HepG2 (cell line): ENCODE measurements around the gene TP53. TPM values are rescaled to one million over a fixed set of nuclear protein-coding genes. Genes with fewer than 3 reads are reported as not detected.

ENCODE experiments used
- ARID2 ChIP-seq: sonication (generic); formaldehyde crosslinking; IDR thresholded peaks from 2 replicates; pipeline ENCODE4 v1.8.1; 2022; ENCODE audit warnings: mild to moderate bottlenecking, missing genetic modification reagents, borderline replicate concordance
- GATAD2A ChIP-seq: IDR thresholded peaks from 2 replicates; pipeline ENCODE4 v1.6.1; 2016
- HOXA3 ChIP-seq: sonication (generic); formaldehyde crosslinking; IDR thresholded peaks from 2 replicates; pipeline ENCODE4 v1.5.0; 2020; ENCODE audit warnings: missing genetic modification reagents
- KDM4B ChIP-seq: sonication (generic); formaldehyde crosslinking; IDR thresholded peaks from 2 replicates; pipeline ENCODE4 v1.4.0; 2020; ENCODE audit warnings: missing genetic modification reagents
- MBD4 ChIP-seq: IDR thresholded peaks from 2 replicates; pipeline ENCODE4 v1.6.1; 2012; ENCODE audit warnings: low read length, inconsistent platforms, borderline replicate concordance
- MEIS2 ChIP-seq: sonication (generic); formaldehyde crosslinking; IDR thresholded peaks from 2 replicates; pipeline ENCODE4 v1.9.0; 2021; ENCODE audit warnings: mild to moderate bottlenecking, missing genetic modification reagents
- PHF8 ChIP-seq: sonication (generic); formaldehyde crosslinking; IDR thresholded peaks from 2 replicates; pipeline ENCODE4 v1.5.0; 2020; ENCODE audit warnings: missing genetic modification reagents
- TOE1 ChIP-seq: sonication (generic); formaldehyde crosslinking; IDR thresholded peaks from 2 replicates; pipeline ENCODE4 v1.4.0; 2020; ENCODE audit warnings: mild to moderate bottlenecking, missing genetic modification reagents
- YEATS2 ChIP-seq: sonication (generic); formaldehyde crosslinking; IDR thresholded peaks from 2 replicates; pipeline ENCODE4 v1.4.0; 2020; ENCODE audit warnings: missing genetic modification reagents, borderline replicate concordance
- ZNF136 ChIP-seq: sonication (generic); formaldehyde crosslinking; IDR thresholded peaks from 2 replicates; pipeline ENCODE4 v1.8.1; 2022; ENCODE audit warnings: low read depth, mild to moderate bottlenecking, moderate library complexity, missing genetic modification reagents
- ZNF350 ChIP-seq: sonication (generic); formaldehyde crosslinking; IDR thresholded peaks from 2 replicates; pipeline ENCODE4 v1.4.0; 2020; ENCODE audit warnings: mild to moderate bottlenecking, low read depth, missing genetic modification reagents, borderline replicate concordance
- ZNF44 ChIP-seq: sonication (generic); formaldehyde crosslinking; IDR thresholded peaks from 2 replicates; pipeline ENCODE4 v1.5.1; 2020; ENCODE audit warnings: mild to moderate bottlenecking, missing genetic modification reagents
- ZNF501 ChIP-seq: sonication (generic); formaldehyde crosslinking; IDR thresholded peaks from 2 replicates; pipeline ENCODE4 v1.5.1; 2020; ENCODE audit warnings: mild to moderate bottlenecking, moderate library complexity, missing genetic modification reagents
- ZNF543 ChIP-seq: sonication (generic); formaldehyde crosslinking; IDR thresholded peaks from 2 replicates; pipeline ENCODE4 v1.4.0; 2020; ENCODE audit warnings: mild to moderate bottlenecking, missing genetic modification reagents
- ZNF747 ChIP-seq: sonication (generic); formaldehyde crosslinking; IDR thresholded peaks from 2 replicates; pipeline ENCODE4 v1.8.1; 2023; ENCODE audit warnings: missing genetic modification reagents, mild to moderate bottlenecking, borderline replicate concordance
- polyA plus RNA-seq, 8 experiments: library from polyadenylated mRNA; depleted of rRNA in 3 of 8; stranded (reverse) in 7 of 8; unstranded in 1 of 8; fragments of >200 nt; fragmentation: Illumina TruSeq in 4 of 8; extraction: Trizol in 4 of 8; gene quantifications; 2 replicates each; pipeline versions ENCODE4 v1.2.1 to v1.2.3, GENCODE V29; 2011 to 2016; ENCODE audit warnings: low read depth in 4 of 8, missing spikeins in 1 of 8, mixed read lengths in 1 of 8; ENCODE audit not compliant: insufficient read depth in 1 of 8
- total RNA-seq, 5 experiments: library from RNA; depleted of rRNA; stranded (reverse); fragments of >200 nt; fragmentation: Illumina TruSeq; extraction: Trizol; gene quantifications; 2 replicates each; pipeline ENCODE4 v1.2.3, GENCODE V29; 2016; ENCODE audit warnings: low read depth in 1 of 5
- TF ChIP-seq, protein P1 (sequence below): sonication (generic); formaldehyde crosslinking; IDR thresholded peaks from 2 replicates; pipeline ENCODE4 v1.4.0; 2020; ENCODE audit warnings: mild to moderate bottlenecking, missing genetic modification reagents
- TF ChIP-seq, protein P2 (sequence below): IDR thresholded peaks from 2 replicates; pipeline ENCODE4 v1.6.1; 2018; ENCODE audit warnings: missing genetic modification reagents, mild to moderate bottlenecking, missing compliant biosample characterization
- TF ChIP-seq, protein P3 (sequence below): fragments of 450-650 bp; IDR thresholded peaks from 2 replicates; pipeline ENCODE4 v1.6.1; 2017
- TF ChIP-seq, protein P4 (sequence below): IDR thresholded peaks from 2 replicates; pipeline ENCODE4 v1.6.1; 2016; ENCODE audit warnings: missing genetic modification reagents, missing compliant biosample characterization
- TF ChIP-seq, protein P5 (sequence below): sonication (generic); formaldehyde crosslinking; IDR thresholded peaks from 2 replicates; pipeline ENCODE4 v1.4.0; 2020; ENCODE audit warnings: missing genetic modification reagents
- TF ChIP-seq, protein P6 (sequence below): IDR thresholded peaks from 2 replicates; pipeline ENCODE4 v1.6.1; 2016; ENCODE audit warnings: mild to moderate bottlenecking

TP53 gene
- total and polyA plus RNA-seq, 2 of the 13 experiments (the other 11 are each of a cell fraction or from before 2014, with no cell fraction given), result 17.1 to 29.9 TPM

DNA sequence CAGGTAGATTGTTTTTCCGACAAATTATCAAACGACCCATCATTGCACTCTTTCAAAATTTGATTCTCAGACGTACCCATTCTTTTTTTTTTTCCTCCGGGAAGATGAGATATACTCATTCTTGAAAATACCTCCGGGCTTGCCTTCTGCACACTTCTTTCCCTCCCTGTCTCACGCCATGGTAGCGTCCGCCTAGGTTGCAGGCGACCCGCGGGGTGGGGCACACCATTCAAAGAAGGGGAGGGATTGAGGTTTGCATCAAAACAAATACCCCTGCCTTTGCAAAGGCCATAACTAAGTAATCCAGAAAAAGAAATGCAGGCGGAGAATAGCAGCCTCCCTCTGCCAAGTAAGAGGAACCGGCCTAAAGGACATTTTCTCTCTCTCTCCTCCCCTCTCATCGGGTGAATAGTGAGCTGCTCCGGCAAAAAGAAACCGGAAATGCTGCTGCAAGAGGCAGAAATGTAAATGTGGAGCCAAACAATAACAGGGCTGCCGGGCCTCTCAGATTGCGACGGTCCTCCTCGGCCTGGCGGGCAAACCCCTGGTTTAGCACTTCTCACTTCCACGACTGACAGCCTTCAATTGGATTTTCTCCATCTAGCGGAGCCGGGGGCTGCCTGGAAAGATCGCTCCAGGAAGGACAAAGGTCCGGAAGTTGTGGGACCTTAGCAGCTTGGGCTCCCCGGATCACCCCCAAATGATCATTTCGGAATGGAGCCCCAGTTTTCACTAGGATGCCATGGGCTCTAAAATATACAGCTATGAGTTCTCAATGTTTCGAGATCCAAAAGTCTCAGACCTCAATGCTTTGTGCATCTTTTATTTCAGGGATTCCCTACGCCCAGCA lies 843 bp downstream of the TP53 start (continued):
- TF ChIP-seq, protein P1, sequence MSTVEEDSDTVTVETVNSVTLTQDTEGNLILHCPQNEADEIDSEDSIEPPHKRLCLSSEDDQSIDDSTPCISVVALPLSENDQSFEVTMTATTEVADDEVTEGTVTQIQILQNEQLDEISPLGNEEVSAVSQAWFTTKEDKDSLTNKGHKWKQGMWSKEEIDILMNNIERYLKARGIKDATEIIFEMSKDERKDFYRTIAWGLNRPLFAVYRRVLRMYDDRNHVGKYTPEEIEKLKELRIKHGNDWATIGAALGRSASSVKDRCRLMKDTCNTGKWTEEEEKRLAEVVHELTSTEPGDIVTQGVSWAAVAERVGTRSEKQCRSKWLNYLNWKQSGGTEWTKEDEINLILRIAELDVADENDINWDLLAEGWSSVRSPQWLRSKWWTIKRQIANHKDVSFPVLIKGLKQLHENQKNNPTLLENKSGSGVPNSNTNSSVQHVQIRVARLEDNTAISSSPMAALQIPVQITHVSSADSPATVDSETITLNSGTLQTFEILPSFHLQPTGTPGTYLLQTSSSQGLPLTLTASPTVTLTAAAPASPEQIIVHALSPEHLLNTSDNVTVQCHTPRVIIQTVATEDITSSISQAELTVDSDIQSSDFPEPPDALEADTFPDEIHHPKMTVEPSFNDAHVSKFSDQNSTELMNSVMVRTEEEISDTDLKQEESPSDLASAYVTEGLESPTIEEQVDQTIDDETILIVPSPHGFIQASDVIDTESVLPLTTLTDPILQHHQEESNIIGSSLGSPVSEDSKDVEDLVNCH (CRISPR knock-in tag), result peak; percentile 78; the same call in 1 of the 2 replicates
- TF ChIP-seq GATAD2A (CRISPR knock-in tag) (no peak), KDM4B (no peak), TOE1 (CRISPR knock-in tag) (no peak), ZNF44 (no peak), ARID2 (CRISPR knock-in tag) (no peak), ZNF350 (CRISPR knock-in tag) (no peak; the same call in 1 of the 2 replicates), YEATS2 (CRISPR knock-in tag) (no peak; the same call in 1 of the 2 replicates), HOXA3 (CRISPR knock-in tag) (no peak), MBD4 (no peak), ZNF136 (CRISPR knock-in tag) (no peak), ZNF747 (CRISPR knock-in tag) (no peak), ZNF501 (0 out of 2 replicates have a peak, but pooled peaks have one; percentile 9), ZNF543 (peak; percentile 56; the same call in 1 of the 2 replicates), PHF8 (CRISPR knock-in tag) (peak; percentile 41), MEIS2 (peak; percentile 20; the same call in 1 of the 2 replicates)
- TF ChIP-seq, protein P2, sequence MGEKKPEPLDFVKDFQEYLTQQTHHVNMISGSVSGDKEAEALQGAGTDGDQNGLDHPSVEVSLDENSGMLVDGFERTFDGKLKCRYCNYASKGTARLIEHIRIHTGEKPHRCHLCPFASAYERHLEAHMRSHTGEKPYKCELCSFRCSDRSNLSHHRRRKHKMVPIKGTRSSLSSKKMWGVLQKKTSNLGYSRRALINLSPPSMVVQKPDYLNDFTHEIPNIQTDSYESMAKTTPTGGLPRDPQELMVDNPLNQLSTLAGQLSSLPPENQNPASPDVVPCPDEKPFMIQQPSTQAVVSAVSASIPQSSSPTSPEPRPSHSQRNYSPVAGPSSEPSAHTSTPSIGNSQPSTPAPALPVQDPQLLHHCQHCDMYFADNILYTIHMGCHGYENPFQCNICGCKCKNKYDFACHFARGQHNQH (CRISPR knock-in tag), result 0 out of 2 replicates have a peak, but pooled peaks have one; percentile 27
- TF ChIP-seq, protein P3, sequence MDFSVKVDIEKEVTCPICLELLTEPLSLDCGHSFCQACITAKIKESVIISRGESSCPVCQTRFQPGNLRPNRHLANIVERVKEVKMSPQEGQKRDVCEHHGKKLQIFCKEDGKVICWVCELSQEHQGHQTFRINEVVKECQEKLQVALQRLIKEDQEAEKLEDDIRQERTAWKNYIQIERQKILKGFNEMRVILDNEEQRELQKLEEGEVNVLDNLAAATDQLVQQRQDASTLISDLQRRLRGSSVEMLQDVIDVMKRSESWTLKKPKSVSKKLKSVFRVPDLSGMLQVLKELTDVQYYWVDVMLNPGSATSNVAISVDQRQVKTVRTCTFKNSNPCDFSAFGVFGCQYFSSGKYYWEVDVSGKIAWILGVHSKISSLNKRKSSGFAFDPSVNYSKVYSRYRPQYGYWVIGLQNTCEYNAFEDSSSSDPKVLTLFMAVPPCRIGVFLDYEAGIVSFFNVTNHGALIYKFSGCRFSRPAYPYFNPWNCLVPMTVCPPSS, result no peak
- TF ChIP-seq, protein P4, sequence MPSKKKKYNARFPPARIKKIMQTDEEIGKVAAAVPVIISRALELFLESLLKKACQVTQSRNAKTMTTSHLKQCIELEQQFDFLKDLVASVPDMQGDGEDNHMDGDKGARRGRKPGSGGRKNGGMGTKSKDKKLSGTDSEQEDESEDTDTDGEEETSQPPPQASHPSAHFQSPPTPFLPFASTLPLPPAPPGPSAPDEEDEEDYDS, result peak; percentile 55; the same call in 1 of the 2 replicates
- TF ChIP-seq, protein P5, sequence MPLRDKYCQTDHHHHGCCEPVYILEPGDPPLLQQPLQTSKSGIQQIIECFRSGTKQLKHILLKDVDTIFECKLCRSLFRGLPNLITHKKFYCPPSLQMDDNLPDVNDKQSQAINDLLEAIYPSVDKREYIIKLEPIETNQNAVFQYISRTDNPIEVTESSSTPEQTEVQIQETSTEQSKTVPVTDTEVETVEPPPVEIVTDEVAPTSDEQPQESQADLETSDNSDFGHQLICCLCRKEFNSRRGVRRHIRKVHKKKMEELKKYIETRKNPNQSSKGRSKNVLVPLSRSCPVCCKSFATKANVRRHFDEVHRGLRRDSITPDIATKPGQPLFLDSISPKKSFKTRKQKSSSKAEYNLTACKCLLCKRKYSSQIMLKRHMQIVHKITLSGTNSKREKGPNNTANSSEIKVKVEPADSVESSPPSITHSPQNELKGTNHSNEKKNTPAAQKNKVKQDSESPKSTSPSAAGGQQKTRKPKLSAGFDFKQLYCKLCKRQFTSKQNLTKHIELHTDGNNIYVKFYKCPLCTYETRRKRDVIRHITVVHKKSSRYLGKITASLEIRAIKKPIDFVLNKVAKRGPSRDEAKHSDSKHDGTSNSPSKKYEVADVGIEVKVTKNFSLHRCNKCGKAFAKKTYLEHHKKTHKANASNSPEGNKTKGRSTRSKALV (CRISPR knock-in tag), result no peak
- TF ChIP-seq, protein P6, sequence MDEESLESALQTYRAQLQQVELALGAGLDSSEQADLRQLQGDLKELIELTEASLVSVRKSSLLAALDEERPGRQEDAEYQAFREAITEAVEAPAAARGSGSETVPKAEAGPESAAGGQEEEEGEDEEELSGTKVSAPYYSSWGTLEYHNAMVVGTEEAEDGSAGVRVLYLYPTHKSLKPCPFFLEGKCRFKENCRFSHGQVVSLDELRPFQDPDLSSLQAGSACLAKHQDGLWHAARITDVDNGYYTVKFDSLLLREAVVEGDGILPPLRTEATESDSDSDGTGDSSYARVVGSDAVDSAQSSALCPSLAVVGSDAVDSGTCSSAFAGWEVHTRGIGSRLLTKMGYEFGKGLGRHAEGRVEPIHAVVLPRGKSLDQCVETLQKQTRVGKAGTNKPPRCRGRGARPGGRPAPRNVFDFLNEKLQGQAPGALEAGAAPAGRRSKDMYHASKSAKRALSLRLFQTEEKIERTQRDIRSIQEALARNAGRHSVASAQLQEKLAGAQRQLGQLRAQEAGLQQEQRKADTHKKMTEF (CRISPR knock-in tag), result 0 out of 2 replicates have a peak, but pooled peaks have one; percentile 37
